ENCODE measurements around the gene MEX3B.

Gene MEX3B

GRCh38 chr15:82062479-82063454, 16.9 kb upstream of the MEX3B start:
- no peak for TF ChIP-seq GATA2 (IDR thresholded peaks at IDR 0.05; ENCODE audit: low read depth, low read length)
- no peak for TF ChIP-seq GATA3 (IDR thresholded peaks at IDR 0.05; ENCODE audit: low read depth, low read length)

- TF ChIP-seq GATA2 (IDR thresholded peaks at IDR 0.05; ENCODE audit: low read depth, low read length): no peak
- no peak for TF ChIP-seq GATA3 (IDR thresholded peaks at IDR 0.05; ENCODE audit: low read depth, low read length)
Observed at GRCh38 chr15:82060817-82061216, 15.0 kb upstream of the MEX3B start.

DNA sequence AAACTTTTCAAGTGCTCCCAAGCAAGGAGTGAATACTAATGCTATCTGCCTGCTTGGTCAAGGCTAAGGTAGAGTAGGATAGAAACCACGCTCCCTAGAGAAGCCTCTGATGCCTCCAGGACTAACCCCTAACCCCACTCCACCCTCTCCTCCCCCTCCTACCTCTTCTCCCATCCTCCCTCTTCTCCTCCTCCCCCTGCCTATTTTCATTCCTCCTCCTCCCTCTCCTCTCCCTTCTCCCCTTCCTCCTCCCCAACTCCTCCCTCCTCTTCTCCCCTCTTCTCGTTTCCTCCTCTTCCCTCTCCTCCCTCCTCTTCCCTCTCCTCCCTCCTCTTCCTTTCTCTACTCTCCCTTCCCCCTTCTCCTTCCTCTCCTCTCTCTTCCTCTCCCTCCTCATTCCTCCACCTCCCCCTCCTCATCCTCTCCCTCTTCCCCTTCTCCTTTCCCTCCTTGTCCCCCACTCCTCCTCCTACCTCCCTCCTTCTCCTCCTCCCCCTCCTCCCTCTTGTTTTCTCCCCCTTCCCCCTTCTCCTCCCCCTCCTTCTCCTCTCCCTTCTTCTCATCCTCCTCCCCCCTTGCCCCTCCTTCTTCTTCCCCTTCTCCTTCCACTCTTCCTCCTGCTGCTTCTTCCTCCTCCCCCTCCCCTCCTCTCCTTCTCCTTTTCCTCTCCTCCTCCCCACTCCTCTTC, 12.8 kb upstream of the MEX3B start:
- TF ChIP-seq GATA2 (IDR thresholded peaks at IDR 0.05; ENCODE audit: low read depth, low read length) (no peak), GATA3 (IDR thresholded peaks at IDR 0.05; ENCODE audit: low read depth, low read length) (no peak)

DNA sequence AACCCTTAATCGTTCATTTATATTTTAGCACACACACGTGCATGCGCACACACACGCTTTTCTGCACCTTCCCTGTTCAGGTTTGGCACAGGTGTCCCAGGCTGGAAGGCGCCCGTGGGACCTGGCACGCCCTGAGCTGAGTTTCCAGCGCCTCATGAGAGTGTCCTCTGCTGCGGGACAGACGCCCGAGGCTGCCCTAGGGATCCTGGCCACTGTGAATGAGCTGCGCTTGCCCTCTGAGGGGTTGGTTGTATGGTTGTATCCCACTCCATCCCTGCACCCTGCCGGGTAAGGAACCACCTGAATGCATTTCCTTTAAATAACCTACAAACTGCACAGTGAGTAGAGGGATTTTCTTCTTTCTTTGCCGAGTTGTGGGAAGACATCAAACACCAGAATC, 12.2 kb upstream of the MEX3B start:
- TF ChIP-seq GATA2 (IDR thresholded peaks at IDR 0.05; ENCODE audit: low read depth, low read length): no peak
- TF ChIP-seq GATA3 (IDR thresholded peaks at IDR 0.05; ENCODE audit: low read depth, low read length): no peak

DNA sequence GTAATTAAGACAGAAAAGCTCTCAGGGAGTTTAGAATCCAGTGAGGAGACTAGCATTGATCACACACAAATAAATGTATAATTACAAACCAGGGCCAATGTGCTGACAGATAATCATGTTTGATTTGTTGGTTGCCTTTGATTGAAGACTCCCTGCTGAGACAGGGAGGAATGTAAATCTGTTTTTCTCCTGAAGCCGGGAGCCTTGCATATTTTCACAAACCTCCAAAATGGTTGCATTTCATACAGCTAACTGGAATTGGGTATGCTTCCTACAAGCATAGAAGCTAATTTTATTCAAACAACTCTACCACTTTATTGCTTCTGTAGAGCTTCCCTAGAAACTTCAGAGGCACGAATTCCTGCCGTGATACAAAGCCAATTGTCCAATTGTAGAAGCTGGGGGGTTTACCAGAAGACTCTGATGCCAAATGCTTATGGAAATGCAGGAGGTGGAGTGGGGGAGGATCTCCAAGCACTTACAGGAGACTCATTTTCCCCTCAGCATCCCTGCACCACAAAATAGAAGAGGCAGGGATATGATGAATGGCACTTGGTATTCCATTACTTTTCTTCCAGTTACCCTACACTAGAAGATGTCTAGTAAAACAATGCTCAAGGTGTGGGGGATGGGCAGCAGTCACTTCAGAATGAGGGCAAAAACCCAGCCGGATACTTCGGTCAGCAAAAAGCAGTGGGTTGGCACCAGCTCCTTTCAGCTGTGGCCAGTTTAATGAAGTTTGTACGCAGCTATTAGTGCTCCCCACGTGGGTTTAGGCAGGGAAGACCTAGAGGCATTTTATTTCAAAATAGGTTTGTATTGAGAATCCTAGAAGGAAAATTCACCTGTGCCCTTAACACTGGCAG, 11.4 kb upstream of the MEX3B start:
- no peak for TF ChIP-seq GATA2 (IDR thresholded peaks at IDR 0.05; ENCODE audit: low read depth, low read length)
- TF ChIP-seq GATA3 (IDR thresholded peaks at IDR 0.05; ENCODE audit: low read depth, low read length): no peak

DNA sequence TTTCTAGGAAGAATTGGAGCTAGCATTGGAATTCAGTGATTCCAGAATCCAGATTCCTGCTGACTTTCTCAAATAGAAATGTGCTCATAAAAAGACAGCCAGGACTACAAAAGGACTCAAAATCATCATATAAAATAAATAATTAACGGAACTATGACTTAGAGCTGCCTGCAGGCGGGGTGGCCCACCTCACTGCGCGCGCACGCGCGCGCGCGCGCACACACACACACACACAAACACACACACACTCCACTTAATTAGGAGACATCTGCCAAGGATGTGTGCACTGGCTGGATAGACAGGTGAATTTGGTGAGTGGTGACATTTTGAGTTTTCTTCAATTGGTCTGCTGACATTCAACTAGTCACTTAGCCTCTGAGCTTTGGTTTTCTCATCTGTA, 6.9 kb upstream of the MEX3B start:
- TF ChIP-seq GATA2 (IDR thresholded peaks at IDR 0.05; ENCODE audit: low read depth, low read length) (no peak), GATA3 (IDR thresholded peaks at IDR 0.05; ENCODE audit: low read depth, low read length) (no peak)

DNA sequence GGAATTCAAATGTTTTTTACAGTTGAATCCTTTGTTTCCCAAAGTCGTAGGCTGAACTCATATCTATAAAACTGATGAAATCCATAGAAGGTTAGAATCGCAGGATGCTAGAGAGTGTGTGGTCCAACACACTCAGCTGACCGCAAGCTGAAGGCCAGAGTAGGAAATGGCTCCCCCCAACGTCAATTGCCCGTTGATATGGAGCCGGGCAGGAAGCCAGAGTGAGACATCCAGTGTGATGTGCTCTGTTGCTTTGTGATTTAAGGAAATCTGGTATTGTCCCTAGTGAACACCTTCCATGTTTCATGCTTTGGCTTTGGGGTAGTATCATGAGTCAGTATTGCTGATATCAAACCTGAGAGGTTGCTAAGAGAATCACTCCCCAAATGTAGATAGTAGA, 5.8 kb upstream of the MEX3B start:
- TF ChIP-seq GATA2 (IDR thresholded peaks at IDR 0.05; ENCODE audit: low read depth, low read length) (no peak), GATA3 (IDR thresholded peaks at IDR 0.05; ENCODE audit: low read depth, low read length) (no peak)

DNA sequence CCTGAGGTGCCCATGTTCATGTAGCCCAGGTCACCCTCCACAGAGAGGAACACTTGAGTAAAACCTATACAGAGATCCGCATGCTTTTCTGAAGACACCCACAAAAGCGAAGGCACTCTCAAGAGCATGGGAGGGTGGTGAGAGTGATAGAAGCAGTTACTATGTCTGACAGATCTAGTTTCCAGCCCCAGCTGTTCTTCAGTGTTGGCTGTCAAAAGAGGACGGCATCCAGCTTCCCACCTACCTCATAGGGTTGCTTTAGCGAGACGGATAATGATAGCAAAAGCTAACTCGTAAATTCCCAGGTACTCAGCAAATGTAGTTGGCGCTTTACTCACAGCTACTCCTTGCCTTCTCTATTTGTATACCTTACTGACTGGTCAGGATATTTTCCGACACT, 3.0 kb upstream of the MEX3B start:
- TF ChIP-seq GATA3 (IDR thresholded peaks at IDR 0.05; ENCODE audit: low read depth, low read length) (no peak), GATA2 (IDR thresholded peaks at IDR 0.05; ENCODE audit: low read depth, low read length) (no peak)

GRCh38 chr15:82047453-82048400, 1.9 kb upstream of the MEX3B start:
- TF ChIP-seq GATA3 (IDR thresholded peaks at IDR 0.05; ENCODE audit: low read depth, low read length): no peak
- TF ChIP-seq GATA2 (IDR thresholded peaks at IDR 0.05; ENCODE audit: low read depth, low read length): no peak; the same call in 1 of the 2 replicates

DNA sequence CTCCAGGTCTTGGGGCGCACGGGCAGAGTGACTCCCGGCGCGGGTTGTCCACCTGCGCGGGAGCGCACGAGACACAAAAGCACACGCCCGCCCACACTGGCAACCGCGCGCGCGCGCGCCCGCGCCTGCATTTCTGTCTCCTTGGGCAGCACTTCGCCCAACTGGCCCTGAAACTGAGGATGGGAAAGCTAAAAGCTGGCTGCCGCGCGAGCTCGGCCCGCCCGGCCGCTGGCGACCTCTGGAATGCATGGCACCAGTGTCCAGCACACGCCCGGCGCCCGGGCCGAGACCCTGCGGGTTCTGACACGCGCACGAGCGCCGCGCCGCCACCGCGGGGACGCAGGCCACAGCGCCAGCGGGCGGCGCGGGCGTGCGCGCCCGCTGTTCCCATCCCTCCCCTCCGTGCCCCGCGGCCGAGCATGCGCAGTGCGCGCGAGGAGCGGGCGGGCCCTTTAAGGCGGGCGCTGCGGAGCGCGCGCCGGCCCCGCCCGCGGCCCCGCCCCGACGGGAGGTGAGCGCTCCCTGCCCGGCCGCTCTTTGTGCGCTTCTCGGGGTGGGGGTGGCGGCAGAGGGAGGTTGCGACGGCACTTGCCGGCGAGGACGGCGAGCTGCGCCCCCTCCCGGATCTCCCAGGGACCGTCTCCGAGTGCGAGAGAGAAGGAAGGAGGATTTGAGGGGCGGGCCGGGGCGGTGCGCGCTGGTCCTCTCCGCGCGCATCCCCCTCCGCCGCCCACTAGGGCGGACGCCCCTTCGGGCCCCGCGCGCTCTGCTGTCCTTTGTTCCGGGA, 1.0 kb upstream of the MEX3B start:
- TF ChIP-seq GATA2 (IDR thresholded peaks at IDR 0.05; ENCODE audit: low read depth, low read length) (no peak), GATA3 (IDR thresholded peaks at IDR 0.05; ENCODE audit: low read depth, low read length) (no peak)

GRCh38 chr15:82045179-82045891, 483 bp downstream of the MEX3B start:
- no peak for TF ChIP-seq GATA2 (IDR thresholded peaks at IDR 0.05; ENCODE audit: low read depth, low read length)
- no peak for TF ChIP-seq GATA3 (IDR thresholded peaks at IDR 0.05; ENCODE audit: low read depth, low read length)

Measured in SH-SY5Y (cell line).